GM18951 (cell line): ENCODE results near the gene CXCL17.
"Not testable (repeated sequence)": the region's sequence is repeated elsewhere in the genome, so short reads cannot be mapped to it uniquely, and the experiment has no call there.

Experiments used
- POLR2A ChIP-seq: IDR thresholded peaks from 4 replicates; pipeline ENCODE4 v1.6.1; 2011; ENCODE audit warnings: mild to moderate bottlenecking; ENCODE audit not compliant: insufficient read length, insufficient read depth; ENCODE audit errors: extremely low read depth
- in situ Hi-C: fragments of 300-500 bp; cut with MboI; formaldehyde crosslinking; loops from one replicate; pipeline ENCODE4 v1.12.0; 2022; ENCODE audit warnings: low sequenced_read_pairs, mixed read lengths, inconsistent platforms; ENCODE audit not compliant: unreplicated experiment

Gene CXCL17

GRCh38 chr19:42452590-42452989, 9.8 kb upstream of the CXCL17 start:
- TF ChIP-seq POLR2A, result no peak
- in situ Hi-C loops, result loop anchor here (5.0 kb wide), 1 partner anchor 80 kb away; no protein-coding TSS in a partner anchor

- in situ Hi-C loops, result loop anchor here (5.0 kb wide), 1 partner anchor 82 kb away; no protein-coding TSS in a partner anchor
- no peak for TF ChIP-seq POLR2A
These were observed 7.7 kb upstream of the CXCL17 start for GRCh38 chr19:42450314-42450934.

DNA sequence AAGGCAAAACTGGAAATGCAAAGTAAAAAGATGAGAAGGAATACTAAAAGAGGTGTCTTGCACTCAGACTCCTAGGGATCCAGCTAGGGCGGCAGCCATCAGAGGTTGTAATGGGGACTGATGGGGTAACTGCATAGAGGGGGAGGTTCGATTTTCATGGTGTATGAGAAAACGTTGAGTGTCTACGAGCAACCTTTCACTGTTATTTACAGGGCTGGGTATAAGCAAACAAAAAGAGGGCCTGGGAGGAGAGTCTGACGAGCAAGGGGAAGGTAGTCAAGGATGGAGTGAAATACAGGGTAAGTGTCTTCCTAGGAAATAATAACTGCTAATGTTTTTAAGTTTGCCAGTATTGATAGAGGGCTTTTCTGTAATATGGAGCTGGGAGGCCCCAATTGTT, 5.6 kb upstream of the CXCL17 start:
- in situ Hi-C loops, result not testable (repeated sequence)

- no peak for TF ChIP-seq POLR2A
- in situ Hi-C loops, result no loop called here
These were observed 3.2 kb upstream of the CXCL17 start for GRCh38 chr19:42445948-42446347.

DNA sequence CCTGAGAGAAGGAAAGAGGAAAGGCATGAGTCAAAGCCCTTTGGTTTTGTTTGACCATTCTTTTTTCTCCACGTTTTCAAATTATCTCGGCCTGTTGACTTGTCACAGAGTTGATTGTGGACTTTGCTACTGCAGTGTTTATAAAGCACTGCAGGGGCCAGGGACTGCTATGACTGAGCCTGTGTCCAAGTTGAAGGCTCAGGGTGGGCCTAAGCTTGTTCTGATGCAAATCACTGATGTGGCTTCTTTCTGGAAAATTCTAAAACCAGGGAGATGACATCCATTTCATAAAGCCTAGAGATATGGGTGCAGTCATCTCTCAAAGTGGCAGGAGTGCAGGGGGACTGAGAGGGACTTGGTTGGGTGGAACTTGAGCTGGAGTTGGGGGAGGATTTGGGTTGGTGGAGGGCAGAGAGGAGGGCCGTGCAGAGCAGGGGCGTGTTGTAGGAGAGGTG, 1.2 kb upstream of the CXCL17 start:
- TF ChIP-seq POLR2A, result no peak
- in situ Hi-C loops, result no loop called here

GRCh38 chr19:42441049-42441445, 1.7 kb downstream of the CXCL17 start:
- no peak for TF ChIP-seq POLR2A
- in situ Hi-C loops, result no loop called here

- TF ChIP-seq POLR2A, result no peak
- in situ Hi-C loops, result no loop called here
These were observed 2.2 kb downstream of the CXCL17 start for GRCh38 chr19:42440357-42441048.

DNA sequence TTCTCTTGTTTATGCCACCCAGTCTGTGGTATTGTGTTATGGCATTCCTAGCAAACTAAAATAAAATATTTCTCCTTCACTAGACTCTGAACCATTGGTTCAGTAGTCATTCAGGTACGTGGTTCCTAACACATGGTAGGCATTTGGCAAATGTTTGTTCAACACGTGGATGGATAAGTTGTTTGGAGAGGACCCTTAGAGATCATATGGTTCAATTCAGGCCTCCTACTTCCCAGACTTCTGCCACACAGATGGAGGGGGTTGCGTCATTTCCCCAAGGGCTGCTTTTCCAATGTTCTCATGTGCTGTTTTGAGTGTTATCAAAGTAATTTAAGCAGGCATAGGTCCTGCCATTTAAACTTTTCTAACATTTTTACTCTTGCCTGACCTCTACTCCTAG, 6.7 kb downstream of the CXCL17 start:
- no peak for TF ChIP-seq POLR2A
- in situ Hi-C loops, result no loop called here

DNA sequence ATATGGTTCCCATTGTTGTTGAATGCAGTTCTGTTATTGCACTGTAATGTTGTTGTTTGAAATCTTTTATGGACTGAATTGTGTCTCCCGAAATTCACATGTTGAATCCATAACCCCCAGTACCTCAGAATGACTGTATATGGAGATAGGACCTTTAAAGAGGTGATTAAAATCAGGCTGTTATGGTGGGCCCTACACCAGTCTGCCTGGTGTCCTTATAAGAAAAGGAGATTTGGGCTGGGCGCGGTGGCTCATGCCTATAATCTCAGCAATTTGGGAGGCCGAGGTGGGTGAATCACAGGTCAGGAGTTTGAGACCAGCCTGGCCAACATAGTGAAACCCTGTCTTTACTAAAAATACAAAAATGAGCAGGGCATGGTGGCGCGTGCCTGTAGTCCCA, 7.4 kb downstream of the CXCL17 start:
- TF ChIP-seq POLR2A, result no peak
- in situ Hi-C loops, result no loop called here

- no peak for TF ChIP-seq POLR2A
- in situ Hi-C loops, result no loop called here
These were observed 9.1 kb downstream of the CXCL17 start for GRCh38 chr19:42433503-42434260.

DNA sequence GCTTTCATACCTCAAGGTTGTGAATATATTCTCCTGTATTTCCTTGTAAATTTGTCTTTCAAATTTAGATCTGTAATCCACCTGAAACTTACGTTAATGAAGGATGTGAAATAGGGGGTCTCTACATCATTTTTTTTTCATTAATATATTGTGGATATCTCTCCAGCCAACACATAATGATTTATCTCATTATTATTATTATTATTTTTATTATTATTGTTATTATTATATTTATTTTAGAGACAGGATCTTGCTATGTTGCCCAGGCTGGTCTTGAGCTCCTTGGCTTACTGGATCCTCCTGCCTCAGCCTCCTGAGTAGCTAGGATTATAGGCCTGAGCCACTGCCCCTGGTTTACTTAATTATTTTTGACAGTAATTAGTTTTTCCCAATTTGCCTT, 11.3 kb downstream of the CXCL17 start:
- in situ Hi-C loops, result no loop called here

DNA sequence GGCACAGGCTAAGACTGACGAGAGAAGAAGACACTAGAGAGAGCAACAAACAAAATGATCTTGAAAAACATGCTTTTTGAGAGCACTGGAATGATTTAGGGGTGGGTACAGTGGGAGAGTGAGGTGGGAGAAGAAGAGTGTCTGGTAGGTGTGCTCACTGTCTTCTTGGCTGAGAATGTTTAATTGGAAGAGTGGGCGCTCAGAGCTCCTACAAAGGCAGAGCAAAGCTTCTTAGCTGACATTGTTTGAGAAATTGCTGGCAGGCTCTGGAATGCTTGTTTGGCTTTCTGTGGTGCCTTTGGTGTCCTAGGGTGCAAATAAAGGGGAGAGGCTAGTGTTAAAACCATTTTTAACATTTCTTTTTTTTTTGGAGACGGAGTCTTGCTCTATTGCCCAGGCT, 14.1 kb downstream of the CXCL17 start:
- in situ Hi-C loops, result no loop called here
- TF ChIP-seq POLR2A, result no peak

More for the DNA sequence above, 11.3 kb downstream of the CXCL17 start:
- TF ChIP-seq POLR2A, result no peak

DNA sequence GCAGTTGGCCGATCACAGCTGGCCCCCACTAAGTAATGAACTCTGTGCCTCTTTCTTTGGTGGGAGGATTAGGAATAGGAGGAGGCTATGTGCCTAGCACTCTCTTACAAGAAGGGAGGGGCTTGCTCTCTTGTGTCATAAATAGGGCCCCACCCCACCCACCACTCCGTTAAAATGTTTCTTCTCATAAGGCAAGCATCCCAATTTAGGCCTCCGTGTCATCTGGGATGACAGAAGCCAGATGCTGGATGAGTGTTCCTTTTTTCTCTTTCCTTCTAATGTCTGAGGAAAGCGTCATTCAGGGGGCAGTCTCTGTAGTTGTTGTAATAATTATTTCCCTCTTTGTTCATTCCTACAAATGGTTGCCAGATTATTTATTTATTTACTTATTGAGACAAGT, 15.4 kb downstream of the CXCL17 start, which contains the start of gene LIPE:
LIPE (minus strand) TSS at position 76 of the 400 bp plus-strand sequence. CDS start 239 bp downstream, outside the sequence.
- TF ChIP-seq POLR2A, result no peak
- in situ Hi-C loops, result no loop called here
